ENCODE results near the gene WDPCP.

GRCh38 chr2:63589148-63589958 is 1.1 kb upstream of the WDPCP start:
- TF ChIP-seq E2F5 (CRISPR knock-in tag; conservative IDR thresholded peaks at IDR 0.05) (peak; percentile 2; the same call in 1 of the 2 replicates), ZNF761 (CRISPR knock-in tag; conservative IDR thresholded peaks at IDR 0.05) (no peak), RAD21 (CRISPR knock-in tag; IDR thresholded peaks at IDR 0.05) (no peak), SRSF1 (optimal IDR thresholded peaks at IDR 0.05; ENCODE audit: low read depth, low read length) (no peak), JUN (CRISPR knock-in tag; IDR thresholded peaks at IDR 0.05) (no peak), NR2F6 (IDR thresholded peaks at IDR 0.05) (no peak), NR2F6 (CRISPR knock-in tag; IDR thresholded peaks at IDR 0.05) (no peak), USF2 (IDR thresholded peaks at IDR 0.05; ENCODE audit: low read depth, low read length) (no peak), USF2 (CRISPR knock-in tag; IDR thresholded peaks at IDR 0.05; ENCODE audit: borderline replicate concordance) (no peak), ZNF143 (CRISPR knock-in tag; IDR thresholded peaks at IDR 0.05) (no peak), RFXANK (CRISPR knock-in tag; IDR thresholded peaks at IDR 0.05) (no peak), ZNF30 (CRISPR knock-in tag; IDR thresholded peaks at IDR 0.05) (no peak), POLR2A (IDR thresholded peaks at IDR 0.05; ENCODE audit: insufficient read depth in 1 of 2, low read depth in 2 of 2, low read length in 2 of 2) (no peak), E2F1 (CRISPR knock-in tag; IDR thresholded peaks at IDR 0.05) (no peak)

Data from HepG2 (cell line).